GM15510 (cell line): ENCODE results near the gene LRRC7.

Source experiments
- POLR2A ChIP-seq: IDR thresholded peaks from 3 replicates; pipeline ENCODE4 v1.6.1; 2011; ENCODE audit warnings: borderline replicate concordance; ENCODE audit not compliant: insufficient read length; ENCODE audit errors: extremely low read depth

Gene LRRC7

DNA sequence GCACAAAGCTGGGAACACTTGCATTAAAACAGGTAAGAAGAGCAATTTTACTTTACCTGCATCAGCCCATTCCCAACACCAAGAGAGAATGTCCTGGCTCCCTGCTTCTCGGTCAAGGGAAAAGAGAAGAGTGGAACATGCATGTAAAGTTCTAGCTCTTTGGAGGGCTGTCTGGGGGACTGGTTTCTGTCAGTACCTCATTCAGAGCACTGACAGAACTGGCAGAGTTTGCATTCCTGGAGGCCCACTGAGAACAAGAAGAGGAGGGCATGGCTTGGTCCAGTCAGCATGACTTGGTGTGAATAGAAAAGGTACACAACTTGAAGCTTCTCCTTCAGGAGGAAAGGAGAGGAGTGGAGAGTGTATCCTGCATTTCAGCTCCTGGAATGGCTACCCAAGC lies 83.9 kb downstream of the LRRC7 start:
- TF ChIP-seq POLR2A = no peak

GRCh38 chr1:69657971-69658370 lies 90.2 kb downstream of the LRRC7 start:
- no peak for TF ChIP-seq POLR2A

DNA sequence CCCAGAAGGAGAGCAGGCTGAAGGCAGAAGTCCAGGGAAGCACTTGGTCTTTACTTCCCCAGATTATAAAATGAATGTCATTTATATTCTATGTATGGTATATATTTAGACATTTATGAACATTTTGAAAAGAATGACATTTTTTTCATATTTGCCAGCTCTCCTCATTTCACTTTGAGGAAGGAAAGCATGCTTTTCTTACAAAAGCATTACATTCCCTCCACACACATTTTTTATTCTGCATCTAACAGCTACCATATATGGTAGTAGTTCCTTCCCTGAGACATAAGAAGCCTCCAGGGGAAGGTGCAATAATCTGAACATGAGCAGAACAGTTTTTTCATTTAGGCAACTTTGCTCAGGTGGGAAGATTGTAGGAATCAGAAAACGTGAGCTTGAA lies 94.0 kb downstream of the LRRC7 start:
- TF ChIP-seq POLR2A = no peak

GRCh38 chr1:69662321-69662720 lies 94.6 kb downstream of the LRRC7 start:
- TF ChIP-seq POLR2A = no peak

- no peak for TF ChIP-seq POLR2A
Observed at GRCh38 chr1:69671363-69672010, 103.8 kb downstream of the LRRC7 start.

- no peak for TF ChIP-seq POLR2A
Observed at GRCh38 chr1:69673321-69673720, 105.6 kb downstream of the LRRC7 start.

- TF ChIP-seq POLR2A = no peak
Observed at GRCh38 chr1:69679965-69680364, 112.2 kb downstream of the LRRC7 start.

- TF ChIP-seq POLR2A = no peak
Observed at GRCh38 chr1:69686367-69686984, 118.8 kb downstream of the LRRC7 start.

DNA sequence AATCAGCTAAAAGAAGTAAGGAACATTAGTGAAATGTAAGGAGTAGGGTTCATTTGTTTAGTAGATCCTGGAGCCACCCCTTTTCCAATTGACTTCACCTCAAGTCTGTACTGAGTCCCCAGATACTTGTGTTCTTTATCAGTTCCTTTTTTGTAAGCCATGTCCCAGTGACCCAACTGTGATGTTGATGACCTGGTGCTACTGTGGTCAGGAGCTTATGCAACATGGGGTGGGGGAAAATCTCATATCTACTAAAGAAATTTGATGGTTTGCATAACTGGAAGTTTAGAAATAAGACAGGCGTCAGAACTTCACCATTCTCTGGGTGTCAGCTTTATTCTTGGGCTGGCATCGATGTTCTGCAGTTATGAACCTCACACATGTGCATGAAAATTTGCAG lies 120.5 kb downstream of the LRRC7 start:
- TF ChIP-seq POLR2A = no peak

DNA sequence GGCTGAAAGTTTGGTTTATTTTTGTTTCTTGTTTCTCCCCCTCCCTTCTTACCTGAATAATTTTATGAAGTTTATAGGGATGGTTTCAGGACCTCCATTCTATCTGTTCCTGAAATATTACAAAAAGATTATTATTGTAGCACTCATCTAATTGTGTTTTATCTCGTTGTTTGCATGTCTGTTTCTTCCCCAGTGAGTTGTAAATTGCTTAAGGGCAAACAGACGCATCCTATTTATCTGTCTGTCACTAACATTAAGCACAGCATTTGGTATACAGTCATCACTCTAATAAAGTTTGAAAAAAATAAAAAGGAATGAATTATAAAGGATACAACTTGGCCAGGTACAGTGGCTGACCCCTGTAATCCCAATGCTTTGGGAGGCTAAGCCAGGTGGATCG lies 123.5 kb downstream of the LRRC7 start:
- no peak for TF ChIP-seq POLR2A

DNA sequence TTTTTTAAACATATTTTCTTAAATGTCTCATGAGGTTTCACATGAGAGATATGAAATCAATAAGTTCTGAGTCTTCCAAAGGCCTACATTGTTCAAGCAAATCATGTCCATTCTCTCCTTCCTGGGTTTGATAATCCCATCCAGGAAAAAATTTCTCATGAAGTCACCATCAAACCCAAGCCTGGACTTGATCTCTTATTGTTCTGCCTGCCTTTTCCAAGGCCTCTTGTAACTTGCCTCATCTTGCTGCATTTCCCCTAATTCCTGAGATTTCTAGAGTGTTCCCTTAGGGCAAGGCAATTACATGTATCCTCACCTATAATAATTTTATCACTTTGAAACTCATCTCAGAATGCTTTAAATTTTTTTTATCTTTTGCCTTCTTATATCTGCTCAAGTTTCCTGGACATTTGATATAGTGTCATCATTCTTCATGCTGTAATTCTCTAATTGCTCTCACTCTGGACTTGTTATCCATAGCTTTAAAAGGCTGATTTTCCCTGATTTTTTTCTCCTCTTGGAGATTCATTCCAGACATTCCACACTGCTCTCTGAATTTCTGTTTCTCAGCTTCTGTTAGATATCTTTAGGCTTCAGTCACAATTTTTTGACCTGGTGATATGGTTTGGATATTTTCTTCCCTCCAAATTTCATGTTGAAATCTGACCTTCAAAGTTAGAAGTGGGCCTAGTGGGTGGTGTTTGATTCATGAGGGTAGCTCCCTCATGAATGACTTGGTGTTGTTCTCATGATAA lies 126.4 kb downstream of the LRRC7 start:
- TF ChIP-seq POLR2A = no peak

- no peak for TF ChIP-seq POLR2A
Observed at GRCh38 chr1:69697340-69697739, 129.6 kb downstream of the LRRC7 start.

GRCh38 chr1:69700770-69701169 lies 133.0 kb downstream of the LRRC7 start:
- no peak for TF ChIP-seq POLR2A

- TF ChIP-seq POLR2A = no peak
Observed at GRCh38 chr1:69702085-69702484, 134.4 kb downstream of the LRRC7 start.

DNA sequence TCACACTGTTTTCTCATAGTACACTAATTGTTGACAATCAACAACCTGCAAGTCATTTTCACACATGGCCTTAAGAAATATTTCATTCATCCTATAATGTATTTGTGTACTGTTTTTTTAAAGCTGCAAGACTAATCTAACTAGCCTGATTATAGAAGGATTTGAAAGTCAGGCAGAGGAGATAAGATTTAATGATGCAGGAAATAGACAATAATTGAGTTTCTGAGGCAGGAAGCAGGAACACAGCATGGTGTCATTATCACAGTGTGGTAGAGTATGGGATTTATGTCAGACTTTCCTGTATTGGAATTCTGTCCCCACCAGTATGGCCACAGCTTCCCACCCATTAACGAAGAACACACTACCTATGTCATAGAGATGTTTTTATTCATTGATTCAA lies 138.8 kb downstream of the LRRC7 start:
- no peak for TF ChIP-seq POLR2A

GRCh38 chr1:69707103-69707502 lies 139.4 kb downstream of the LRRC7 start:
- no peak for TF ChIP-seq POLR2A
